GM18520 (cell line): ENCODE data around the gene TCEAL8.

ENCODE experiments used
- ATAC-seq: cut with Tn5 transposase; IDR thresholded peaks from one replicate; pipeline ENCODE4 v1.9.1; 2021; ENCODE audit not compliant: unreplicated experiment

Gene TCEAL8

GRCh38 chrX:103215425-103215991, 39.4 kb downstream of the TCEAL8 start:
- no peak for ATAC-seq

- ATAC-seq, result peak; percentile 64
These were observed 40.0 kb downstream of the TCEAL8 start, which contains the start of gene BEX4 for GRCh38 chrX:103214870-103215424. TSS of gene BEX4 (plus strand) at chrX:103215108. CDS start at chrX:103216154, 1,046 bp downstream.

DNA sequence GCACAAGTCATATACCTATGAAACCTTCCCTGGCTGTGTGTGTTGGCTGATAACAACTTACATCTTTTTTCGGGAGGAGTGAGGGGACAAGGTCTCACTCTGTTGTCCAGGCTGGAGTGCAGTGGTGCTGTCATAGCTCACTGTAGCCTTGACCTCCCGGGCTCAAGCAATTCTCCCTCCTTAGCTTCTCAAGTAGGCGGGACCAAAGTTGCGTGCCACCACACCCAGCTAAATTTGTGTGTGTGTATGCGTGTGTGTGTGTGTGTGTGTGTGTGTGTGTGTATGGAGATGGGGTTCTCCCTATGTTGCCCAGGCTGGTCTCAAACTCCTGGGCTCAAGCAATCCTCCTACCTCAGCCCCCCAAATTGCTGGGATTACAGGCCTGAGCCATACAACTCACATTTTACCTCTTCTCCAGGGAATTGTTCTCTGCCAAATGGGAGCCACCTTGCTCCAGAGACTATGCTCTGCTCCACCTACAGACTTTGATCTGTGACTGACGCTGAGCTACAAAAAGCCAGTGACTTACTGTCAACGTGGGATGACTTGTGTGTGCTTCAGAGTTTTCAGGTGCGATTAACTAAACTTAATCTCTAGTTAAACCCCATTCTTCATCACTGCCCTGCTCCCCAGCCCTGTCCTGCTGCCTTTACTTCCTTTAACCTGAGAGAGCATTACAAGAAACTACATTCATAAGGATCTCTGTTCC, 42.1 kb downstream of the TCEAL8 start:
- no peak for ATAC-seq

GRCh38 chrX:103211012-103211715, 43.8 kb downstream of the TCEAL8 start:
- ATAC-seq, result no peak

GRCh38 chrX:103210056-103210455, 44.9 kb downstream of the TCEAL8 start:
- ATAC-seq, result no peak
